ENCODE data around the gene PRKG1.
"Not testable (repeated sequence)": the region's sequence is repeated elsewhere in the genome, so short reads cannot be mapped to it uniquely, and the experiment has no call there.

PRKG1 gene

DNA sequence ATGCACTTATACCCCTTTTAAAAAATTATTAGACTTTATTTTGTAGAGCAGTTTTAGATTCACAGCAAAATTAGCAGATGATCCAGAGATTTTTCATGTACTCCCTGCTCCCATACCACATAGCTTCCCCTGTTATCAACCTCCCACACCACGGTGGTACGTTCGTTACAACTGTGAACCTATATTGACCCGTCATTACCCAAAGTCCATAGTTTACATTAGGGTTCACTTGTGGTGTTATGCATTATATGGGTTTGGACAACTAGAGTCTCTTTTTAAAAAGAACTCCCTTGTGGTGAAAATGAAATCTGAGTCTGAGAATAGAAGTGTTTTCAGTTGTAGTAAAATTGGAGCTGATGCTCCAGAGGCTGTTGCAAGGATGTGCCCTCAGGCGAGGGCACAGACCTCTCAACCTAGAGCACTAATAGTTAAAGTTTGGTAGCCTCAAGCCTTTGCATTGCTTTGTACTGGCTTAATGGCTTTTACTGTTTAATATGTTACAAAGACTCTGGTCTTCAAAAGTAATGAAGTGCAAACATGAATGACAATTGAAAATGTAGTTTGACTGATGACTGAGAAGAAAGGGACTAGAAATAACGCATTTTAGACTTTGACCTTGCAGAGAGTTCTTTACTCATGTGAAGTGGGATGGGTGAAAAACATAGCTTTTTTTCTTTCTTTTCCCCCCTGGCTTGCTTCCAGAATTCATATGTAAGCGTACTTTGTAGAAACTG is 655.7 kb downstream of the PRKG1 start:
- DNase-seq, result no peak

- no peak for DNase-seq
These were observed 658.8 kb downstream of the PRKG1 start for GRCh38 chr10:51733057-51733456.

DNA sequence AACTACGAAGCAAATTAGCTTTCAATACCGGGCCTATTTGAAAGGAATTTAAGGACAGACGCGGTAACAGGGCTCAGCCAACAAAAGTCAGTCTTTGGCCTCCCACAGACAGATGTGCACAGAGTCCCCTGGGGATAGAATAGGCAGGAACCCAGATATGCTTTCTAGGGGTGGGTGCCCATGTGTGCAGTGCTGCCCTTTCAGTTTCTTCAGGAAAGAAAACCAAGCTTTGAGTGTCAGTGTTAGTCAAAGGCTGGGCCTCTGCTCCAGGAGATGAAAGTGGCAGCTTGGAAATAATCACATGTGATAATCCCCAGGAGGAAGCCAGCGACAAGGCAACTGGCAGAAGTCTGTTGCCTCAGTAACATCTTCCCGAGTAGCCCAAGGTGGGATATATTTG is 668.9 kb downstream of the PRKG1 start:
- no peak for DNase-seq

DNA sequence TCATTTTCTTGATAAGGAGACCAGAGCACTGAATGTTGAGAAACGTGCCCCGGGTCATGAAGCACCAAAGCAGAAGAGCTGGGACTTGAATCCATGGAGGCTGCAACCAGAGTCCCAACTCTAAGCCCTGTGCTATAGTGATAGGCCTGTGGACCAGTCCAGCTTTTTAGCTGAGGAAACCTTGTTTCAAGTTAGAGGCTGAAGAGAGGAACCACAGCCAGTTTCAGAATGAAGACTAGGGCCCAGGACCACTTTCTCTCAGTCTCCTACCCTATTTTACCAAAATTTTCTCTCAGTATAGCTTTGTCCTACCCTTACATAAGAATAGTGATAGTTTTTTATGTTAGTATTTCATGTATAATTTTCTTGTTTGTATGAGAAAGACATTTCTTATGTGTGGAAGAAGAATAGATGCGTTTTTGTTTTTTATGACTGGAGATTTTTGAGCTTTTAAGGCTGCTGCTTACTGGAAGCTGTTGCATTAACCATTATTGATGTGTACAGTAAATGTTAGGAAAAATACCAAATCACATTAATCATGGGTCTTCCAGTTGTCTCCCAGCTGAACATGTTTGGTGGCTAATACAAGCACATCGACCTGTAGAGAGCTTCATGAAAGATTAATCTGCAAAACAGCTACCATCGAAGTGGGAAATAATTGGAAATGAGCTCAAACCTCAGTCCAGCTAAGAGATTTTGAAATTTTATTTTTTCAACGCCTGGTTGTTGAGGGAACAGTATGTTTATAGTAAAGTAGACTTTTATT is 670.1 kb downstream of the PRKG1 start:
- no peak for DNase-seq

- DNase-seq, result no peak
These were observed 671.1 kb downstream of the PRKG1 start for GRCh38 chr10:51745397-51745796.

- no peak for DNase-seq
These were observed 672.9 kb downstream of the PRKG1 start for GRCh38 chr10:51747216-51747615.

DNA sequence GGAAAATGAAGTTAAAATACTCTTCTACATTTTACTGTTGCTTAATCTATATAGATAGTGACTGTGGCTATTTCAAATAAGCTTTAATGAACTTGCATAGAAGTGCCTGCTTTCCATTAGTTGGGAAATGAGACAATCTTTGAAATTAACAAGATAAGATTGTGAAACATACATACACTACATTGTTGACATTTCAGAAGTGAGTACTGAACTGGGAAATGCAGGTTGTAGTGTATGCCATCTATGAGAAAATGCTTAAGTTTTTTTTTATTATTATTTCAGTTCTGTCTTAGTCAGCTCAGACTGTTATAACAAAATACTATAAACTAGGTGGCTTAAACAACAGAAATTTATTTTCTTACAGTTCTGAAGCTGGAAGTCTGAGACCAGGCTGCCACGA is 674.7 kb downstream of the PRKG1 start:
- DNase-seq, result no peak

DNA sequence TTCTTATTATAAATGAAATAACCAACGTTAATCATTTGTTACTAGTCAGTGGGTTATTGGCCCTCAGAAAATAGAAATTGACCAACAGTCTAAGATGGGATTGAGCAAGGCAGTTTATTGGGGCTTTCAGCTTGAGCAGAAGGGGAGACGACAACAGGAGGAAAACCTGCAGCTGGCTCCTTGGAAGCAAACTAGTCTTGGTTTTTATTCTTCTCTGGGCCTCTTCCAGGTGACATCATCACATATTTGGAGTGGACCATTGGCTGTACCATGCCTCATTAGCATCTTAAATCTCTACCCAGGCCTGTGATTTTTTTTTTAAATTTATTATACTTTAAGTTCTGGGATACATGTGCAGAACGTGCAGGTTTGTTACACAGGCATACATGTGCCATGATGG is 684.1 kb downstream of the PRKG1 start:
- DNase-seq, result no peak

DNA sequence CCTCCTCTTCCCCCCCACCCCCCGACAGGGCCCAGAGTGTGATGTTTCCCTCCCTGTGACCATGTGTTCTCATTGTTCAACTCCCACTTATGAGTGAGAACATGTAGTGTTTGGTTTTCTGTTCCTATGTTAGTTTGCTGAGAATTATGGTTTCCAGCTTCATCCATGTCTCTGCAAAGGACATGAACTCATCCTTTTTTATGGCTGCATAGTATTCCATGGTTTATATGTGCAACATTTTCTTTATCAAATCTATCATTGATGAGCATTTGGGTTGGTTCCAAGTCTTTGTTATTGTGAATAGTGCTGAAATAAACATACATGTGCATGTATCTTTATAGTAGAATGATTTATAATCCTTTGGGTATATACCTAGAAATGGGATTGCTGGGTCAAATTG is 684.6 kb downstream of the PRKG1 start:
- DNase-seq, result not testable (repeated sequence)

- DNase-seq, result no peak
These were observed 685.7 kb downstream of the PRKG1 start for GRCh38 chr10:51759896-51760534.

DNA sequence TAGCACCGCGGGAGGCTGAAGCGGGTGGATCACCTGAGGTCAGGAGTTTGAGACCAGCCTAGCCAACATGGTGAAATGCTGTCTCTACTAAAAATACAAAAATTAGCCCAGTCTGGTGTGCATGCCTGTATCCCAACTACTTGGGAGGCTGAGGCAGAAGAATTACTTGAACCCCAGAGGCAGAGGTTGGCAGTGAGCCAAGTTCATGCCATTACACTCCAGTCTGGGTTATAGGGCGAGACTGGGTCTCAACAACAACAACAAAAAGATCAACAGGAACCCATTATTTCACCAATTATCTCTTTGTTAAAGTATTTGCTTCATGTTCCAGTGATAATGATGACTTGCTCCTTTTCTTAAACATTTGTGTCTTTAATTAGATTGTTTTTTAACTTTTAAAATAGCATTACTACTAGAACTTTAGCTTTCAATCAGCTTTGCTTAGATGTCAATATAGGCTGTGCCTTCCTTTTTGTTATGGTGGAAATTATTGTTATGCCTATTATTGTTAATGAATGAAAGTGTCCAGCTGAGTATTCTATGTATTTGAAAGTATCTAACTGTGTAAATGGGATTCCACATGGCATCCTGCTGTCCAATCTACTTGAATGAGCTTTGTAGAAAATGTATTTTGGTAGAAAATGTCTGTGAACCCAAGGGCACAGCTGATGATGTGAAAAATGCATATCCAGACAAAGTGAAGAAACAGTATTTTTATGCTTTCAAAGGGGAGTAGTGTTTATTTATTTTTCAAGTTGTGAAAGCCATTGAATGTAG is 686.8 kb downstream of the PRKG1 start:
- DNase-seq, result no peak

DNA sequence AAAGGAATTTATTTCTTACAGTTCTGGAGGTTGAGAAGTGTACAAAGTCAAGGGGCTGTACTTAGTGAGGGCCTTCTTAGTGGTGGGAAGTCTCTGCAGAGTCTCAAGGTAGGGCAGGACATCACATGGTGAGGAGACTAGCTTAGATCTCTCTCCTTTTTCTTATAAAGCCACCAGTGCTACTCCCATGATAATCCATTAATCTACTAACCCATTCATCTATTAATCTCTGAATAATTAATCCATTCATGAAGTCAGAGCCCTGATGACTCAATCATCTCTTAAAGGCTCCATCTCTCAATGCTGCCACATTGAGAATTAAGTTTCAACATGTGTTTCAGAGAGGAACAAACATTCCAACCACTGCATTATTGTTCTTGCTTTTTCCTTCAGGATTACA is 689.5 kb downstream of the PRKG1 start:
- DNase-seq, result no peak

GRCh38 chr10:51765284-51765971 is 691.1 kb downstream of the PRKG1 start:
- no peak for DNase-seq

- no peak for DNase-seq
These were observed 692.3 kb downstream of the PRKG1 start for GRCh38 chr10:51766423-51767102.

GRCh38 chr10:51767103-51767763 is 692.9 kb downstream of the PRKG1 start:
- no peak for DNase-seq

- DNase-seq, result no peak
These were observed 694.7 kb downstream of the PRKG1 start for GRCh38 chr10:51768886-51769465.

DNA sequence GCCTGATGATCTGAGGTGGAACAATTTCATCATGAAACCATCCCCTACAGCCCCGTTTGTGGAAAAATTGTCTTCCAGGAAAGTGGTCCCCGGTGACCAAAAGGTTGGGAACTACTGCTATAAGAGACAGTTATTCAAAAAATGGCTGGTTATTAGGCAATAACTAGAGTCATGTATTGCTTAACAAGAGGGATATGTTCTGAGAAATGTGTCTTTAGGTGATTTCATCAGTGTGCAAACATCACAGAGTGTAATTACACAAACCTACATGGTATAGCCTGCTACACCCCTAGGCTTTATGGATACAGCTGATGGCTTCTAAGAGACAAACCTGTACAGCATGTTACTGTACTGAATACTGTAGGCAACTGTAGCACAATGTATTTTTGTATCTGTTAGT is 696.4 kb downstream of the PRKG1 start:
- no peak for DNase-seq

DNA sequence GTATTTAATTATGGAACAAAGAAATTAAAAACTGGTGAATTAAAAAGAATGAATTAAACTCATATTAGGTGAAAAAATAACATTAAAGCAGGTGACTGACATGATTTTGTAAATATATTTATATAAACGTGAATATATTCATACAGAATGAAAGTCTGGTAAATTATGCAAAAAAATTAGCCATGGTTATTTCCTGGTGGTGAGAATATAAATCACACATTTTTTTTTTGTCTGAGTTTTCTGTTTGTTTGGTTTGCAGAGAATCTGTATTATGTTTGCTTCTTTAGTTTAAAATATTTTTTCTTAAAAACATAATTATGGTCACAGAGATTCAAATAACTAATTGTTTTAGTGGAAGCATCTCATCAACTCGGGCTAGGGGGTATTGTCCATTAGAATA is 698.1 kb downstream of the PRKG1 start:
- no peak for DNase-seq

GRCh38 chr10:51773681-51774080 is 699.4 kb downstream of the PRKG1 start:
- DNase-seq, result no peak

DNA sequence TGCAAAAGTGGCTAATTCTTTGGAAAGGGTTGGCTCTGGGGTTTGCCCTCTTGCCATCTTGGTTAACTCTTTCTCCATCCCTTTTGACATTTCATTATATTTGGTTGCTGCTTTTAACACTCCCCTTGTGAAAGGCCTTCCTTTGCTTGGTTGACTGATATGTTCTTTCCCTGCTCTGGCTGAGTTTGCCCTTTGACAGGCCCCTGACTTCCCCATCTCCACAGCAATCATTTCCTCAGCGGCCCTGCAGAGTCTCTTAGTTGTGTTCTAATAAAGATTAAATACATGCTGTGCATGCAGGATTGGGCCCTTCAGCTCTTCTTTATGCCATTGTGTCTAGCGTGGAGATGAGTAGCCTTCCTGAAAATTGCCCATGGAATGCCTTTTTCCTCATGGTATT is 709.7 kb downstream of the PRKG1 start:
- DNase-seq, result no peak

All from inflammatory macrophage treated with lipopolysaccharide for 1 hour (primary cell).